ENCODE data around the gene PLCG1.

The PLCG1 gene

DNA sequence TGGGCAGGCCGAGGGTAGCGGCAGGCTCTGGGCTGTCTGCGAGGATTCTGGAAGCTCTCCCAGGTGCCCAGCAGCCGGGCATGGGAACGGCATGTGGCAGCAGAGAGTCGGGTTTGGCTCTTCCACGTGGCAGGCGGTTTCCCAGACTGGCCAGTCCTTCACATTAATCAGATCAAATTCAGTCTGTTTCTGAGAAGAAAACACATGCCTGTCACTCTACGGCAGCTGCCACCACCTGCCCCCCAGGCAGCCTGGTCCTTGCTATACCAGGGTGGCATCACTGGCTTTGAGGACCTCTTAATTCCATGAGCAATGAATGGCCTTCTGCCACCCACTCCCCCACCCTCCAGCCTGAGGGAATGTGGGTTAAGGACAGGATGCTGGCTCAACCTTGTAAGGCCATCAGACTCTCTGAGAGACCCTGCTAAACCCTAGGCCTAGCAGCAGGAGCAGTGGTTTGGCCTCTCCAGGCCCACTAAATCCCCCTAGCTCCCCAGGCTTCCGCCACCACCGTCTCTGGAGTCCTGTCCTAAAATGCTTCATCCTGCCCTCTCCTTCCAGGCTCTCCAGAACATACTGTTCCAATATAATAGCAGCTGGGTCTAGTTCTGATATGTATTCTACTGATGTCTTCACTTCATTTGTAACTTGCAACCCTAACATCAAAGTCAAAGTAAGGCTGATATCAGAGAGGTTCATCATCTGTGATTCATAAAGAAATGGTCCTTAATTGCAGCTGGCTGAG lies 47.8 kb downstream of the PLCG1 start:
- no peak overlapping the region for H3K4me2 ChIP-seq (ENCODE audit: low read length)
- H3K79me2 ChIP-seq (ENCODE audit: low read length), result no peaks in the 10 kb centered on the region
- H3K4me1 ChIP-seq (ENCODE audit: low read length), result no peaks in the 10 kb centered on the region
- H3K27ac ChIP-seq (ENCODE audit: low read length), result no peak overlapping the region
- no peaks in the 10 kb centered on the region for H4K20me1 ChIP-seq (ENCODE audit: insufficient read depth, low read length)
- no peaks in the 10 kb centered on the region for H3K36me3 ChIP-seq (replicated peaks; ENCODE audit: low read depth, low read length)
- no peak for TF ChIP-seq EZH2phosphoT487 (IDR thresholded peaks at IDR 0.05; ENCODE audit: low read depth)
- TF ChIP-seq, protein P1, sequence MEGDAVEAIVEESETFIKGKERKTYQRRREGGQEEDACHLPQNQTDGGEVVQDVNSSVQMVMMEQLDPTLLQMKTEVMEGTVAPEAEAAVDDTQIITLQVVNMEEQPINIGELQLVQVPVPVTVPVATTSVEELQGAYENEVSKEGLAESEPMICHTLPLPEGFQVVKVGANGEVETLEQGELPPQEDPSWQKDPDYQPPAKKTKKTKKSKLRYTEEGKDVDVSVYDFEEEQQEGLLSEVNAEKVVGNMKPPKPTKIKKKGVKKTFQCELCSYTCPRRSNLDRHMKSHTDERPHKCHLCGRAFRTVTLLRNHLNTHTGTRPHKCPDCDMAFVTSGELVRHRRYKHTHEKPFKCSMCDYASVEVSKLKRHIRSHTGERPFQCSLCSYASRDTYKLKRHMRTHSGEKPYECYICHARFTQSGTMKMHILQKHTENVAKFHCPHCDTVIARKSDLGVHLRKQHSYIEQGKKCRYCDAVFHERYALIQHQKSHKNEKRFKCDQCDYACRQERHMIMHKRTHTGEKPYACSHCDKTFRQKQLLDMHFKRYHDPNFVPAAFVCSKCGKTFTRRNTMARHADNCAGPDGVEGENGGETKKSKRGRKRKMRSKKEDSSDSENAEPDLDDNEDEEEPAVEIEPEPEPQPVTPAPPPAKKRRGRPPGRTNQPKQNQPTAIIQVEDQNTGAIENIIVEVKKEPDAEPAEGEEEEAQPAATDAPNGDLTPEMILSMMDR (IDR thresholded peaks at IDR 0.05; ENCODE audit: low read depth, low read length), result no peak
- H3K9ac ChIP-seq (ENCODE audit: low read length), result no peak overlapping the region
- H3K9me3 ChIP-seq (ENCODE audit: insufficient read depth, low read length), result no peaks in the 10 kb centered on the region
- no peak overlapping the region for H3K4me3 ChIP-seq (ENCODE audit: low read length)
- no peaks in the 10 kb centered on the region for H3K27me3 ChIP-seq (ENCODE audit: low read depth, low read length)
- no peak overlapping the region for H2AFZ ChIP-seq (ENCODE audit: low read depth, low read length)

DNA sequence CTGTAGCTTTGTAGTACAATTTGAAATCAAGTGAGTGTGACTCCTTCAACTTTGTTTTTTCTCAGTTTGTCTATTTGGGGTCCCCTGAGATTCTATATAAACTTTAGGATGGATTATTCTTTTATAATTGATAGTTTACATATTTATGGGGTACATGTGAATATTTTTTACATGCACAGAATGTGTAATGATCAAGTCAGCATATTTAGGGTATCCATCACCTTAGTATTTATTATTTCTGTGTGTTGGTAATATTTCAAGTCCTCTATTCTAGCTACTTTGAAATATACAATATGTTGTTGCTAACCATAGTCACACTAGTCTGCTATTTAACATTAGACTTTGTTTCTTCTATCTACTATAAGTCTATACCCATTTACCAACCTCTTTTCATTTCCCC lies 50.3 kb downstream of the PLCG1 start:
- Histone ChIP-seq H3K4me1 (ENCODE audit: low read length) (no peaks in the 10 kb centered on the region), H3K4me3 (ENCODE audit: low read length) (no peak overlapping the region), H4K20me1 (ENCODE audit: insufficient read depth, low read length) (no peaks in the 10 kb centered on the region), H3K9me3 (ENCODE audit: insufficient read depth, low read length) (peaks cover 5% of the 10 kb centered on the region; the same call in 1 of the 2 replicates), H3K4me2 (ENCODE audit: low read length) (no peak overlapping the region), H2AFZ (ENCODE audit: low read depth, low read length) (no peak overlapping the region), H3K9ac (ENCODE audit: low read length) (no peak overlapping the region), H3K36me3 (replicated peaks; ENCODE audit: low read depth, low read length) (peaks cover 3% of the 10 kb centered on the region), H3K27ac (ENCODE audit: low read length) (no peak overlapping the region), H3K27me3 (ENCODE audit: low read depth, low read length) (no peaks in the 10 kb centered on the region), H3K79me2 (ENCODE audit: low read length) (no peaks in the 10 kb centered on the region)
- no peak for TF ChIP-seq EZH2phosphoT487 (IDR thresholded peaks at IDR 0.05; ENCODE audit: low read depth)
- TF ChIP-seq, protein P1 (IDR thresholded peaks at IDR 0.05; ENCODE audit: low read depth, low read length), result no peak

DNA sequence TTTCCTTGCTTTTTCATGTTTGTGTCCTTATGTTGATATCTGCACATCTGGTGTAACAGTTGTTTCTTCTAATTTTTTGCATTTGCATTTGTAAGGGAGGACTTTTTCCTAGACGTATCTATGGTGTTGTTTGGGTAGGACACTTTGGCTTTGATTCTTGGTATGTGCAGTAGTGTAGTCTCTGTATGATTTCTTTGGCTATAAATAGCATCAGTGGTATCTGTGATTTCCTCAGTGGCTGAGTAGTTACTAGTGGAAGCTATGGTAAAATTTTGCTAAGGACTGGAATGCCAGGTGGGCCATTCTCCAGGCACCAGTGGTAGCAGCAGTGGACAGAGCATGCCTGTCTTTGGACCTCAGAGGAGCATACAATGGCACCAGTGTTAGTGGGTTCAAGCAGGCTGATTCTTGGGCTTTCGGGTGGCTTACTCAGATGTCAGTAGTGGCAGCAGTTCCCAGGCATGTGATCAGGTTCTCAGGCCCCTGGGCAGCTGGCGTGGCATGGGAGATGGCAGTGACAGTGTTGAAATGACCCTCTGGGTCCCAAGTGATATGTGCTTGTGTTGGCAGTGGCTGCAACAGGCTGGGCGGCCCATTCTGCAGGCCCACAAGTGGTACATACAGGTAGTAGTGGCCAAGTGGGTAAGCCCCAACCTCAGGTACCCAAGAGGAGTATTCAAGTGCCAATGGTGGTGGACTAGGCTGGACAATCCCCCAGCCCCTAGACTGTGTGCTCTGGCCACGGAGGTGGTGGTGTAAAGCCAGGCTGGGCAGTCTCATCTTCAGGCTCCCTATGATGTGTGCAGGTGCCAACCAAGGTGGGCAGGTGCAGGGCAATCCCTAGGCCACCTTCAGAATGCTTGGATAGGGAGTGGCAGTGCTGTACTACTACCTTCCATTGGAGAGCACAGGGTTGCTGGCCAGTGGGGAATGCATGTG lies 54.5 kb downstream of the PLCG1 start:
- TF ChIP-seq, protein P1 (IDR thresholded peaks at IDR 0.05; ENCODE audit: low read depth, low read length), result no peak
- no peak for TF ChIP-seq EZH2phosphoT487 (IDR thresholded peaks at IDR 0.05; ENCODE audit: low read depth)
- Histone ChIP-seq H3K27me3 (ENCODE audit: low read depth, low read length) (no peaks in the 10 kb centered on the region), H3K4me3 (ENCODE audit: low read length) (no peak overlapping the region), H2AFZ (ENCODE audit: low read depth, low read length) (no peak overlapping the region), H3K79me2 (ENCODE audit: low read length) (no peaks in the 10 kb centered on the region), H4K20me1 (ENCODE audit: insufficient read depth, low read length) (no peaks in the 10 kb centered on the region; the same call in 1 of the 2 replicates), H3K9ac (ENCODE audit: low read length) (no peak overlapping the region), H3K4me1 (ENCODE audit: low read length) (peaks cover 7% of the 10 kb centered on the region), H3K4me2 (ENCODE audit: low read length) (no peak overlapping the region), H3K36me3 (replicated peaks; ENCODE audit: low read depth, low read length) (peaks cover 3% of the 10 kb centered on the region), H3K9me3 (ENCODE audit: insufficient read depth, low read length) (peaks cover 5% of the 10 kb centered on the region; the same call in 1 of the 2 replicates), H3K27ac (ENCODE audit: low read length) (no peak overlapping the region)

DNA sequence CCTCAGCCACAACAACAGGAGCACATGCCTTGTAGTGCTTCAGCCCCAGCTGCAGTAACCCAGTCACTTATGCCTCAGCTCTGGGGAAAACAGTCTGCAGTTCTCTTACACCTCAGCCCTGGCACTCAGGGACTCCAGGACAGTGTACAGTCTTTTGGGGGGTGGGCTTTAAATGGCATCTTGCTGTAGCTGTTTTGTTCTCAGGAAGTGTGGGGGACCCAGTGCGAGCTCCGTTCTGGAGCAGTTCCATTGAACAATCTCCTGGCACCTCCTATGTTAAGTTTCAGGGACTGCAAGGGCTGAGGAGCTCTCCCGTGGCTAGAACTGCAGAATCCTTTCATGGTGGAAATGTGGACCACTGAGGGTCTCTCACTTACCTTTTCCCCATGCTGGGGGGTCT lies 55.2 kb downstream of the PLCG1 start:
- H3K9me3 ChIP-seq (ENCODE audit: insufficient read depth, low read length), result peaks cover 5% of the 10 kb centered on the region; the same call in 1 of the 2 replicates
- H4K20me1 ChIP-seq (ENCODE audit: insufficient read depth, low read length), result no peaks in the 10 kb centered on the region; the same call in 1 of the 2 replicates
- H3K27me3 ChIP-seq (ENCODE audit: low read depth, low read length), result no peaks in the 10 kb centered on the region
- H3K4me2 ChIP-seq (ENCODE audit: low read length), result no peak overlapping the region
- H3K4me1 ChIP-seq (ENCODE audit: low read length), result peaks cover 7% of the 10 kb centered on the region
- no peak overlapping the region for H3K27ac ChIP-seq (ENCODE audit: low read length)
- H2AFZ ChIP-seq (ENCODE audit: low read depth, low read length), result no peak overlapping the region
- H3K4me3 ChIP-seq (ENCODE audit: low read length), result no peak overlapping the region
- H3K9ac ChIP-seq (ENCODE audit: low read length), result no peak overlapping the region
- H3K79me2 ChIP-seq (ENCODE audit: low read length), result no peaks in the 10 kb centered on the region
- H3K36me3 ChIP-seq (replicated peaks; ENCODE audit: low read depth, low read length), result peaks cover 3% of the 10 kb centered on the region
- TF ChIP-seq, protein P1 (IDR thresholded peaks at IDR 0.05; ENCODE audit: low read depth, low read length), result no peak
- TF ChIP-seq EZH2phosphoT487 (IDR thresholded peaks at IDR 0.05; ENCODE audit: low read depth), result no peak
